K562 (cell line): ENCODE measurements around the gene PATE1. TPM values are rescaled to one million over a fixed set of nuclear protein-coding genes. Genes with fewer than 3 reads are reported as not detected.

Source experiments
- ATAC-seq: fragments of 200-7000 bp; cut with Tn5 transposase; 3 replicates; pipeline ENCODE4 v1.9.1; 2020; ENCODE audit warnings: moderate library complexity
- BruUV-seq: library from RNA; stranded (reverse); fragments of 400-500 nt; replicated peaks from 2 replicates; lab custom pipeline; 2021; lab: Mats Ljungman, UMichigan
- CTCF ChIA-PET: fragments of 300-600 bp; formaldehyde crosslinking; extraction: SDS; loops from one replicate; lab custom pipeline; 2021; ENCODE audit warnings: low intra/inter-chr PET ratio; lab: Yijun Ruan, JAX
- POLR2A ChIA-PET: fragments of 300-600, 350-650 bp; sonication (Branson Sonifier 250); formaldehyde crosslinking; extraction: SDS; loops from one replicate; lab custom pipeline; 2021; ENCODE audit warnings: antibody characterized with exemption, inconsistent platforms; lab: Yijun Ruan, JAX
- DNase-seq, 4 experiments: peaks; one replicate each; pipeline versions ENCODE4 v3.0.0 to v3.0.0-alpha.2; 2011 to 2018; ENCODE audit warnings: low spot score in 3 of 4, mixed read lengths in 3 of 4; ENCODE audit errors: extremely low read depth in 1 of 4
- FAIRE-seq: peaks from 2 replicates; lab custom pipeline; 2011; peaks lifted over from hg19 to GRCh38; lab: Jason Lieb, UNC
- H2AFZ ChIP-seq: 2 replicates; pipeline ENCODE4 v1.6.0; 2011; ENCODE audit warnings: low read depth, low read length, control low read depth, inconsistent platforms
- H3K27ac ChIP-seq: fragments of 200-600 bp; 3 replicates; pipeline ENCODE4 v1.8.0; 2011; ENCODE audit warnings: low read depth, mild to moderate bottlenecking, control low read depth, inconsistent platforms, low read length, moderate library complexity, mixed read lengths; ENCODE audit errors: extremely low read depth
- H3K27me3 ChIP-seq, 2 experiments: fragments of 300-600 bp in 1 of 2; 2 replicates in 1 of 2; 3 replicates in 1 of 2; pipeline versions ENCODE4 v1.6.0 to v1.8.0; 2011; ENCODE audit warnings: inconsistent platforms in 2 of 2, low read length in 2 of 2, mild to moderate bottlenecking in 1 of 2, mixed read lengths in 1 of 2, moderate library complexity in 1 of 2; ENCODE audit not compliant: control insufficient read depth in 2 of 2, insufficient read depth in 2 of 2
- H3K36me3 ChIP-seq: fragments of 300-600 bp; 3 replicates; pipeline ENCODE4 v1.8.0; 2011; ENCODE audit warnings: mild to moderate bottlenecking, low read length, inconsistent platforms; ENCODE audit not compliant: control insufficient read depth, insufficient read depth
- H3K4me1 ChIP-seq, 2 experiments: fragments of 200-600 bp in 1 of 2; replicated peaks in 1 of 2; 2 replicates in 1 of 2; 3 replicates in 1 of 2; pipeline versions ENCODE4 v1.5.1 to v1.8.0; 2011; ENCODE audit warnings: inconsistent platforms in 2 of 2, low read length in 2 of 2, mild to moderate bottlenecking in 1 of 2, mixed read lengths in 1 of 2, moderate library complexity in 1 of 2; ENCODE audit not compliant: control insufficient read depth in 2 of 2, insufficient read depth in 2 of 2
- H3K4me2 ChIP-seq: 2 replicates; pipeline ENCODE4 v1.6.1; 2011; ENCODE audit warnings: low read length, control low read depth, inconsistent platforms, mixed read lengths; ENCODE audit not compliant: insufficient read depth
- H3K4me3 ChIP-seq: fragments of 200-600 bp; sonication (generic), shearing (Covaris generic); 2 replicates; pipeline ENCODE4 v1.5.1; 2016; ENCODE audit warnings: control low read depth, inconsistent platforms
- H3K79me2 ChIP-seq: fragments of 200-600 bp; 3 replicates; pipeline ENCODE4 v1.8.0; 2011; ENCODE audit warnings: low read length, inconsistent platforms; ENCODE audit not compliant: control insufficient read depth, insufficient read depth
- H3K9ac ChIP-seq, 2 experiments: 2 replicates each; pipeline versions ENCODE4 v1.6.0 to v1.6.1; 2011; ENCODE audit warnings: low read depth in 2 of 2, low read length in 2 of 2, control low read depth in 1 of 2, inconsistent platforms in 1 of 2, mild to moderate bottlenecking in 1 of 2, mixed read lengths in 1 of 2; ENCODE audit not compliant: insufficient read depth in 1 of 2
- H3K9me1 ChIP-seq: one replicate; pipeline ENCODE4 v1.6.0; 2011; ENCODE audit warnings: inconsistent platforms, mild to moderate bottlenecking, low read length, moderate library complexity; ENCODE audit not compliant: control insufficient read depth, insufficient read depth
- H3K9me3 ChIP-seq: replicated peaks from 2 replicates; pipeline ENCODE4 v1.5.1; 2011; ENCODE audit warnings: low read depth, low read length, inconsistent platforms; ENCODE audit not compliant: control insufficient read depth, insufficient read depth
- H4K20me1 ChIP-seq: replicated peaks from 2 replicates; pipeline ENCODE4 v1.6.1; 2011; ENCODE audit warnings: low read length, inconsistent platforms, mixed read lengths; ENCODE audit not compliant: control insufficient read depth, insufficient read depth
- CAMTA2 ChIP-seq: fragments of 250-450 bp; sonication (Bioruptor Pico); conservative IDR thresholded peaks from 2 replicates; pipeline ENCODE4 v1.5.1; 2022
- IRF2 ChIP-seq: sonication (generic); formaldehyde crosslinking; IDR thresholded peaks from 2 replicates; pipeline ENCODE4 v1.8.1; 2022; ENCODE audit warnings: mild to moderate bottlenecking, missing genetic modification reagents
- PHF21A ChIP-seq: fragments of 450-650 bp; IDR thresholded peaks from 2 replicates; pipeline ENCODE4 v1.6.1; 2017; ENCODE audit warnings: low read depth, borderline replicate concordance
- RAD21 ChIP-seq, 2 experiments: fragments of 250-450 bp in 1 of 2; fragments of 450-650 bp in 1 of 2; sonication (Bioruptor Pico) in 1 of 2; formaldehyde crosslinking in 1 of 2; IDR thresholded peaks in 1 of 2; conservative IDR thresholded peaks in 1 of 2; 2 replicates each; pipeline versions ENCODE4 v1.4.0 to v1.8.0; 2020 to 2022; ENCODE audit warnings: mild to moderate bottlenecking in 2 of 2, moderate library complexity in 1 of 2
- RBBP5 ChIP-seq: fragments of 200-600 bp; sonication (generic); IDR thresholded peaks from 2 replicates; pipeline ENCODE4 v1.6.1; 2012; ENCODE audit warnings: borderline replicate concordance, mild to moderate bottlenecking, low read length, control low read depth, inconsistent platforms; ENCODE audit not compliant: insufficient read depth, poor library complexity, severe bottlenecking
- SMC3 ChIP-seq: conservative IDR thresholded peaks from 2 replicates; pipeline ENCODE4 v1.6.1; 2011; ENCODE audit warnings: low read depth, low read length, improper control_type of control experiment; ENCODE audit not compliant: insufficient read depth
- ZBTB12 ChIP-seq: fragments of 250-450 bp; sonication (Bioruptor Pico); IDR thresholded peaks from 2 replicates; pipeline ENCODE4 v1.4.0; 2020
- ZNF398 ChIP-seq: fragments of 250-450 bp; sonication (Bioruptor Pico); IDR thresholded peaks from 2 replicates; pipeline ENCODE4 v1.8.0; 2021; ENCODE audit warnings: moderate library complexity, mild to moderate bottlenecking, inconsistent platforms
- ZNF449 ChIP-seq: fragments of 250-450 bp; sonication (Bioruptor Pico); IDR thresholded peaks from 2 replicates; pipeline ENCODE4 v1.8.0; 2022; ENCODE audit warnings: moderate library complexity, mild to moderate bottlenecking, inconsistent platforms
- ZNF785 ChIP-seq: fragments of 250-450 bp; sonication (Bioruptor Pico); IDR thresholded peaks from 2 replicates; pipeline ENCODE4 v1.4.0; 2020; ENCODE audit warnings: mild to moderate bottlenecking
- WGBS: fragments of 100-300 bp; shearing (Covaris generic); methylation state at CpG from one replicate; pipeline ENCODE4 v1.1.6; 2016; ENCODE audit warnings: low coverage, mixed read lengths; ENCODE audit not compliant: insufficient coverage; ENCODE audit errors: missing lambda C conversion rate; 5-methylcytosine and 5-hydroxymethylcytosine counted together
- in situ Hi-C: fragments of 300-500 bp; cut with MboI; formaldehyde crosslinking; loops from 4 replicates; pipeline ENCODE4 v1.15.0; 2018; ENCODE audit warnings: inconsistent platforms, mixed read lengths
- intact Hi-C: fragments of 100-400 bp; cut with micrococcal nuclease; formaldehyde crosslinking; loops from 2 replicates; pipeline ENCODE4 v1.14.2; 2022
- polyA plus RNA-seq, 8 experiments: library from polyadenylated mRNA; depleted of rRNA in 4 of 8; stranded (reverse) in 5 of 8; unstranded in 3 of 8; fragments of >200 nt; fragmentation: Nextera tagmentation in 2 of 8; fragmentation: Illumina TruSeq in 1 of 8; extraction: Ambion mirVana in 2 of 8; extraction: Trizol in 1 of 8; gene quantifications; 2 replicates each; pipeline versions ENCODE4 v1.2.1 to v1.2.3, GENCODE V29; 2011 to 2014; ENCODE audit warnings: inconsistent platforms in 1 of 8, missing spikeins in 1 of 8
- total RNA-seq, 7 experiments: library from RNA; depleted of rRNA in 6 of 7; stranded (reverse); fragments of >200 nt in 6 of 7; fragmentation: Illumina TruSeq in 2 of 7; extraction: Trizol in 2 of 7; gene quantifications; 2 replicates each; pipeline versions ENCODE4 v1.2.1 to v1.2.3, GENCODE V29; 2011 to 2021; ENCODE audit warnings: low replicate concordance in 1 of 7

The PATE1 gene
- total and polyA plus RNA-seq, 9 of the 15 experiments (the other 6 are each of a cell fraction or from before 2014, with no cell fraction given), result not detected

- Histone ChIP-seq H3K4me3 (no peak overlapping the region), H3K27ac (no peak overlapping the region), H3K4me2 (no peak overlapping the region), H3K79me2 (no peaks in the 10 kb centered on the region), H3K36me3 (no peaks in the 10 kb centered on the region), H2AFZ (no peak overlapping the region), H3K9me3 (no peaks in the 10 kb centered on the region), H3K9me1 (no peaks in the 10 kb centered on the region), H3K4me1 (no peaks in the 10 kb centered on the region)
- ATAC-seq (no peak), DNase-seq (no peak), FAIRE-seq (no peak)
- in situ Hi-C loops, result no loop called here
- CTCF ChIA-PET, result no interaction called here
- WGBS, result 0% methylated on average over 3 of the region's 3 CpGs
- TF ChIP-seq PHF21A, result no peak
- TF ChIP-seq IRF2 (CRISPR knock-in tag), result no peak
- no peak for TF ChIP-seq ZNF785 (CRISPR knock-in tag)
- no peak for TF ChIP-seq ZNF449 (CRISPR knock-in tag)
- TF ChIP-seq SMC3, result no peak
- TF ChIP-seq CAMTA2 (CRISPR knock-in tag), result no peak
- no peak for TF ChIP-seq RBBP5
- no peak for TF ChIP-seq ZNF398 (CRISPR knock-in tag)
- no peak for TF ChIP-seq RAD21 (CRISPR knock-in tag; conservative IDR thresholded peaks at IDR 0.05 in 1 of 2, IDR thresholded peaks at IDR 0.05 in 1 of 2)
- no peak for TF ChIP-seq ZBTB12 (CRISPR knock-in tag)
- TF ChIP-seq, all 486 proteins: peak for 0
- Histone ChIP-seq H3K9ac (no peak overlapping the region), H4K20me1 (no peaks in the 10 kb centered on the region), H3K27me3 (0 out of 5 replicates have a peak, but pooled peaks cover 3 to 5% of the 10 kb centered on the region in 2 experiments)
- no TSS peak for BruUV-seq
- intact Hi-C loops, result loop anchor here (10.0 kb wide), 1 partner anchor 174 kb away; no protein-coding TSS in a partner anchor
- POLR2A ChIA-PET, result interaction anchor here (0.9 kb wide), 1 partner anchor 21 kb away, joined by 3 read pairs; no protein-coding TSS in a partner anchor
Observed at GRCh38 chr11:125728969-125729368, 17.1 kb upstream of the PATE1 start.
